Activated naive CD8-positive, alpha-beta T cell treated with anti-CD3 and anti-CD28 coated beads for 36 hours (primary cell): ENCODE results near the gene EFEMP2. TPM values are rescaled to one million over a fixed set of nuclear protein-coding genes. Genes with fewer than 3 reads are reported as not detected.

Source experiments
- DNase-seq: peaks from one replicate; pipeline ENCODE4 v3.0.0; 2021
- H3K27ac Mint-ChIP-seq: one replicate; pipeline ENCODE4 v1.8.0; 2022; ENCODE audit warnings: mild to moderate bottlenecking, moderate library complexity, mixed read lengths
- H3K27me3 Mint-ChIP-seq: one replicate; pipeline ENCODE4 v1.8.0; 2022; ENCODE audit warnings: mild to moderate bottlenecking, mixed read lengths
- H3K36me3 Mint-ChIP-seq: one replicate; pipeline ENCODE4 v1.8.0; 2021; ENCODE audit warnings: mild to moderate bottlenecking, mixed read lengths
- H3K4me1 Mint-ChIP-seq: one replicate; pipeline ENCODE4 v1.8.0; 2021; ENCODE audit warnings: mixed read lengths
- H3K4me3 Mint-ChIP-seq: one replicate; pipeline ENCODE4 v1.8.0; 2022; ENCODE audit warnings: mild to moderate bottlenecking, moderate library complexity, mixed read lengths
- H3K9me3 Mint-ChIP-seq: one replicate; pipeline ENCODE4 v1.8.0; 2022; ENCODE audit warnings: mixed read lengths
- total RNA-seq, 2 experiments: library from RNA; stranded (reverse); gene quantifications; one replicate each; pipeline ENCODE4 v1.2.3, GENCODE V29; 2021

EFEMP2 gene
- total RNA-seq, 2 experiments from 2014 or later: 8.5 to 8.9 TPM

- no peak for DNase-seq
- Mint-ChIP-seq H3K36me3 (no peaks in the 10 kb centered on the region), H3K4me1 (peaks cover 20% of the 10 kb centered on the region), H3K27ac (no peak overlapping the region), H3K27me3 (peaks cover 3% of the 10 kb centered on the region), H3K9me3 (no peaks in the 10 kb centered on the region), H3K4me3 (no peak overlapping the region)
Observed at GRCh38 chr11:65911682-65912568, 39.3 kb upstream of the EFEMP2 start.

- H3K4me1 Mint-ChIP-seq: peaks cover 5% of the 10 kb centered on the region
- no peaks in the 10 kb centered on the region for H3K36me3 Mint-ChIP-seq
- H3K27me3 Mint-ChIP-seq: peaks cover 7% of the 10 kb centered on the region
- no peaks in the 10 kb centered on the region for H3K9me3 Mint-ChIP-seq
- H3K4me3 Mint-ChIP-seq: no peak overlapping the region
- no peak overlapping the region for H3K27ac Mint-ChIP-seq
- no peak for DNase-seq
Observed at GRCh38 chr11:65907878-65908277, 35.3 kb upstream of the EFEMP2 start.

GRCh38 chr11:65906602-65907001, 34.0 kb upstream of the EFEMP2 start:
- Mint-ChIP-seq H3K27ac (no peak overlapping the region), H3K27me3 (peaks cover 10% of the 10 kb centered on the region), H3K4me3 (no peak overlapping the region), H3K36me3 (no peaks in the 10 kb centered on the region), H3K9me3 (no peaks in the 10 kb centered on the region), H3K4me1 (peaks cover 5% of the 10 kb centered on the region)
- no peak for DNase-seq

GRCh38 chr11:65903715-65904114, 31.1 kb upstream of the EFEMP2 start:
- DNase-seq: no peak
- peaks cover 2% of the 10 kb centered on the region for H3K4me1 Mint-ChIP-seq
- no peaks in the 10 kb centered on the region for H3K9me3 Mint-ChIP-seq
- no peak overlapping the region for H3K27ac Mint-ChIP-seq
- peaks cover 3% of the 10 kb centered on the region for H3K36me3 Mint-ChIP-seq
- peaks cover 10% of the 10 kb centered on the region for H3K27me3 Mint-ChIP-seq
- H3K4me3 Mint-ChIP-seq: no peak overlapping the region

GRCh38 chr11:65903068-65903481, 30.5 kb upstream of the EFEMP2 start:
- Mint-ChIP-seq H3K9me3 (no peaks in the 10 kb centered on the region), H3K27me3 (peaks cover 7% of the 10 kb centered on the region), H3K4me3 (no peak overlapping the region), H3K4me1 (peaks cover 2% of the 10 kb centered on the region), H3K27ac (no peak overlapping the region), H3K36me3 (peaks cover 5% of the 10 kb centered on the region)
- DNase-seq: no peak

GRCh38 chr11:65900899-65901180, 28.2 kb upstream of the EFEMP2 start:
- Mint-ChIP-seq H3K36me3 (peaks cover 13% of the 10 kb centered on the region), H3K4me3 (no peak overlapping the region), H3K9me3 (no peaks in the 10 kb centered on the region), H3K27ac (no peak overlapping the region), H3K27me3 (peaks cover 3% of the 10 kb centered on the region), H3K4me1 (peaks cover 19% of the 10 kb centered on the region)
- no peak for DNase-seq

GRCh38 chr11:65900125-65900898, 27.7 kb upstream of the EFEMP2 start, which contains the start of gene FOSL1:
FOSL1 (minus strand) TSS chr11:65900388; CDS start chr11:65900339, 49 bp downstream.
- H3K27ac Mint-ChIP-seq: peak within 1 kb of the TSS; percentile 89
- peaks cover 24% of the 10 kb centered on the region for H3K4me1 Mint-ChIP-seq
- peak within 1 kb of the TSS; percentile 94 for H3K4me3 Mint-ChIP-seq
- no peaks in the 10 kb centered on the region for H3K9me3 Mint-ChIP-seq
- H3K36me3 Mint-ChIP-seq: peaks cover 19% of the 10 kb centered on the region
- peak; percentile 97 for DNase-seq
- H3K27me3 Mint-ChIP-seq: peaks cover 3% of the 10 kb centered on the region

GRCh38 chr11:65899356-65900124, 26.9 kb upstream of the EFEMP2 start:
- Mint-ChIP-seq H3K9me3 (no peaks in the 10 kb centered on the region), H3K4me3 (peak overlapping the region; percentile 94), H3K27ac (peak overlapping the region; percentile 89), H3K27me3 (peaks cover 3% of the 10 kb centered on the region), H3K36me3 (peaks cover 22% of the 10 kb centered on the region), H3K4me1 (peaks cover 27% of the 10 kb centered on the region)
- peak; percentile 86 for DNase-seq

- Mint-ChIP-seq H3K27ac (peak overlapping the region; percentile 91), H3K4me1 (peaks cover 32% of the 10 kb centered on the region), H3K9me3 (no peaks in the 10 kb centered on the region), H3K36me3 (peaks cover 28% of the 10 kb centered on the region), H3K4me3 (peak overlapping the region; percentile 94), H3K27me3 (peaks cover 3% of the 10 kb centered on the region)
- DNase-seq: no peak
Observed at GRCh38 chr11:65898656-65899355, 26.2 kb upstream of the EFEMP2 start.

GRCh38 chr11:65897020-65897471, 24.4 kb upstream of the EFEMP2 start:
- DNase-seq: no peak
- Mint-ChIP-seq H3K27me3 (peaks cover 6% of the 10 kb centered on the region), H3K4me1 (peaks cover 47% of the 10 kb centered on the region), H3K27ac (no peak overlapping the region), H3K4me3 (no peak overlapping the region), H3K9me3 (no peaks in the 10 kb centered on the region), H3K36me3 (peaks cover 37% of the 10 kb centered on the region)

- peaks cover 49% of the 10 kb centered on the region for H3K4me1 Mint-ChIP-seq
- H3K27me3 Mint-ChIP-seq: peaks cover 3% of the 10 kb centered on the region
- no peaks in the 10 kb centered on the region for H3K9me3 Mint-ChIP-seq
- H3K27ac Mint-ChIP-seq: no peak overlapping the region
- peaks cover 42% of the 10 kb centered on the region for H3K36me3 Mint-ChIP-seq
- DNase-seq: no peak
- no peak overlapping the region for H3K4me3 Mint-ChIP-seq
Observed at GRCh38 chr11:65896034-65896999, 23.7 kb upstream of the EFEMP2 start.

- peaks cover 42% of the 10 kb centered on the region for H3K36me3 Mint-ChIP-seq
- H3K27me3 Mint-ChIP-seq: peaks cover 3% of the 10 kb centered on the region
- H3K4me1 Mint-ChIP-seq: peaks cover 48% of the 10 kb centered on the region
- peak overlapping the region; percentile 70 for H3K27ac Mint-ChIP-seq
- H3K4me3 Mint-ChIP-seq: peak overlapping the region; percentile 22
- DNase-seq: no peak
- no peaks in the 10 kb centered on the region for H3K9me3 Mint-ChIP-seq
Observed at GRCh38 chr11:65895482-65895981, 22.9 kb upstream of the EFEMP2 start.

GRCh38 chr11:65894034-65894591, 21.5 kb upstream of the EFEMP2 start:
- peak overlapping the region; percentile 89 for H3K4me3 Mint-ChIP-seq
- H3K27ac Mint-ChIP-seq: peak overlapping the region; percentile 86
- peaks cover 42% of the 10 kb centered on the region for H3K36me3 Mint-ChIP-seq
- peaks cover 3% of the 10 kb centered on the region for H3K27me3 Mint-ChIP-seq
- H3K9me3 Mint-ChIP-seq: no peaks in the 10 kb centered on the region
- DNase-seq: no peak
- peaks cover 59% of the 10 kb centered on the region for H3K4me1 Mint-ChIP-seq
